COR-L47 (cell line): ENCODE measurements around the gene THG1L.
"Not testable (repeated sequence)": the region's sequence is repeated elsewhere in the genome, so short reads cannot be mapped to it uniquely, and the experiment has no call there.

Experiments
- DNase-seq: peaks from one replicate; lab custom pipeline; 2025; lab: John Stamatoyannopoulos, UW

The THG1L gene

GRCh38 chr5:157727858-157728257, 3.4 kb upstream of the THG1L start:
- not testable (repeated sequence) for DNase-seq

- DNase-seq = no peak
Observed at GRCh38 chr5:157729858-157730257, 1.4 kb upstream of the THG1L start.

- DNase-seq = no peak
Observed at GRCh38 chr5:157730900-157731271, 334 bp upstream of the THG1L start.

GRCh38 chr5:157732130-157732514, 902 bp downstream of the THG1L start:
- no peak for DNase-seq

- no peak for DNase-seq
Observed at GRCh38 chr5:157732596-157733262, 1.5 kb downstream of the THG1L start.

- no peak for DNase-seq
Observed at GRCh38 chr5:157734436-157734835, 3.2 kb downstream of the THG1L start.

- DNase-seq = no peak
Observed at GRCh38 chr5:157735991-157736390, 4.8 kb downstream of the THG1L start.

- no peak for DNase-seq
Observed at GRCh38 chr5:157739388-157740228, 8.4 kb downstream of the THG1L start.

GRCh38 chr5:157740229-157740610, 9.0 kb downstream of the THG1L start:
- peak; percentile 20 for DNase-seq

- no peak for DNase-seq
Observed at GRCh38 chr5:157741131-157741530, 9.9 kb downstream of the THG1L start.

- peak; percentile 70 for DNase-seq
Observed at GRCh38 chr5:157743163-157744050, 12.2 kb downstream of the THG1L start, which contains the start of gene LSM11. Gene LSM11, plus strand, starts transcription at chr5:157743712. Its CDS starts 39 bp downstream, at chr5:157743751.

GRCh38 chr5:157744051-157745011, 13.1 kb downstream of the THG1L start:
- no peak for DNase-seq

GRCh38 chr5:157745041-157745456, 13.8 kb downstream of the THG1L start:
- DNase-seq = no peak

- no peak for DNase-seq
Observed at GRCh38 chr5:157747173-157747740, 16.0 kb downstream of the THG1L start.

- DNase-seq = no peak
Observed at GRCh38 chr5:157747766-157748700, 16.8 kb downstream of the THG1L start.

- DNase-seq = no peak
Observed at GRCh38 chr5:157748760-157749461, 17.7 kb downstream of the THG1L start.

- no peak for DNase-seq
Observed at GRCh38 chr5:157749462-157749799, 18.2 kb downstream of the THG1L start.

GRCh38 chr5:157750320-157750719, 19.1 kb downstream of the THG1L start:
- no peak for DNase-seq

GRCh38 chr5:157756122-157756521, 24.9 kb downstream of the THG1L start:
- no peak for DNase-seq
